NT2/D1 (cell line): Measurements from ENCODE around the gene HELLS.

ENCODE experiments used
- SUZ12 ChIP-seq: IDR thresholded peaks from 2 replicates; pipeline ENCODE4 v1.6.1; 2011; ENCODE audit not compliant: insufficient read length, insufficient read depth; ENCODE audit errors: extremely low read depth
- YY1 ChIP-seq: IDR thresholded peaks from 2 replicates; pipeline ENCODE4 v1.6.1; 2011; ENCODE audit not compliant: insufficient read length, insufficient read depth

DNA sequence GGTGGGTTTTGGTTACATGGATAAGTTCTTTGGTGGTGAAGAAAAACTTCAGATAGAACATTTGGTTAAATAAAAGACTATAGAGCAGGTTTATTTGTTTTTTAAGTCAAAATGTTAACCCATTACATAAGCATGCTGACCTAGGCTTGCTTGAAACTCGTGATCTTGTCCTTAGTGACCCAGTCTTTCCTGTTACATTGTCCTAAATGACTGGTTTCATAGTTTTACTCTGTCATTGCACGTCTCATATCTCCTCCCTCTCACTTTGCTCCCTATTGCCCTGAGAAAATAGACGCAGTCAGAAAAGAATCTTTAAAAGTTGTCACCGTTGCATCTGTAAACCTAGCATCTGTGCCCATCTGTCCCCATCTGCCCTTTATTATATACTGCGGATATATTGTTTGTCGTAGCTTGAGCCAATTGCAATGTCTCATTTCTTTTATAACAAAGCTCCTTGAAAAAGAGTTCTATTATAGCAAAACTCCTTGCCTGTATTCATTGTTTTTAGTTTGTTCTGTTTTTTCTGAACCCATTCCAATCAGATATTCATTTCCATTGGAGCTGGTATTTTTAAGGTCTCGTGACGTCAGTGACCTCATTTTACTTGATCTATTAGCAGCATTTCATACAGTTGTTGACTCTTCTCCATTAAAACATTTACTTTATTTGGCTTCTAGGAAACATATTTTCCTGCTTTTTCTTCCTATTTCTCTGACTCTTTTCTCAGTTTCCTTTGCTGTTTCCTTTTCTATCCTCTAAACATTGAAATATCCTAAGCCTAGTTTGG, 57.3 kb downstream of the HELLS start:
- TF ChIP-seq YY1 = no peak
- TF ChIP-seq SUZ12 = no peak
